ENCODE measurements around the gene GINS2. TPM values are rescaled to one million over a fixed set of nuclear protein-coding genes. Genes with fewer than 3 reads are reported as not detected.

Gene GINS2
- total RNA-seq, 1 experiment from 2014 or later: 27.0 TPM

DNA sequence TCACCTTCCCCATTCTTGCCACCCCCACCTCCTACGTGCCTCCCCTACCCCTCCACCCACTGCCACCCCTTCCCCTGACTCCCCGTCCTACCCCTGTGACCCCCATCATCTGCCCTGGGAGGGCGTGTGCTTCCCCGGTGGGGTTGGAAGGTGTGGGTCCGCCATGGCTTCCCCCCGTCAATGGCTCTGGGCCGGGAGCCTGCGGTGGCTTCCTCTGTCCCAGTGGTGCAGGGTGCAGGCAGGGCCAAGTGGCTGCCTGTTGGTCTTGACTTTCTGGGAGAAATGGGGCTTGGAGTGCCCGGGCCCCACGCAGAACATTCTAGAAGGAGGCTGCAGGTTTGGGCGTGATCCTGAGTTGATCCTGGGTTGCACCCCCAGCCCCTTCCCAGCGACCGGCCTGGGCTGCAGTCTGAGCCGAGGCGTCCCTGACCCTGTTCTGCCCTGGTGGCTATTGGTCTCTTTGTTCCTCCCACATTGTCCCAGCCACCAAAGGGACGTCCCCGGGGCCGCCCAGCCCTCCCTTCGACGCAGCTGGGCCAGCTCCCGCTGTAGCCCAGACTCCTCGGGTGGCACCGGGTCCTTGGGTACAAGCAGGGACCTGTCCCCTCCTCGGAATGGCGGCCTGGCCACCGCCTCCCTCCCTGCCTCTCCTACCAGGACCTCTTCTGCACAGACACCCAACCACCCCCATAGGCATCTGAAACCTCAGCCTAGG is 49.9 kb downstream of the GINS2 start:
- in situ Hi-C loops (cut with HindIII; ENCODE audit: low pct_unique_long_range_greater_than_20kb, low sequenced_read_pairs): no loop called here
- DNase-seq (ENCODE audit: low read depth): no peak

DNA sequence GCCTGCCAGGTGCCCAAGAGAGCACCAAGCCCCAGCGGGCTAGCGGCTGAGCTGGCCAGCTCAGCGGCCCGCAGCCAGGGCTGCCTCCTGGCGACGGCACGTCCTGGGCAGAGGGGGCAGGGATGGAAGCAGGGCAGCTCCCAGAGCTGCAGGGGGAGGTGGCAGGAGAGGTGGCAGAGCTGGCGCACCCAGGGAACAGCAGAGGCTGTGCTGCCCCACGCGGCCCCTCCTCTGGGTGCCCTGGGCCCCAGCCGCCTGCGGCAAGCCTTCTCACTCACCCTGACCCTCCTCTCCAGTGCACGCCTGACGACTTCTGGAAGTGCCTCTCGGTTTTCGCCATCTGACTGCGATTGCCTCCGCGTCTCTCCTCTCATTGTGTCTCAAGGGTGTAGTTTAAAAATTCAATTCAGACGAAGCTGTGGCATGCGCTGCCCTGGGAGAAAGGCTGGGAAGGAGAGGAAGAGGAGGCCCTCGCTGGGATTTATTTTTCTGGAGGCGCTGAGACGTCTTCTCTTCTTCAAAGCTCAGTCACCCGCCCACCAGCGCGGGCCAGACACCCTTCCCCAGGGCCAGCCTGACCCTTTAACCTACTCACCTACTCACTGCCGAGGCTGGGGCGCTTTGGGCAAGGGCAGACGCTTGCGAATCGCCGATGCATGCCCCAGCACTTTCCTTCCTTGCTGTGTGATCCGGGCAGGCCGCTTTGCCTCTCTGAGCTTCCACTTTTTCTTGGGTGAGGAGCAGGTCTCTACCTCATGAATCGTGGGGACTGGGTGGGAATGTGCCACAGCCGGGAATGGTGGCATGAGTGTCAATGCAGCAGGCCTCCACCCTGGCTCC is 50.7 kb downstream of the GINS2 start:
- DNase-seq (ENCODE audit: low read depth): no peak

DNA sequence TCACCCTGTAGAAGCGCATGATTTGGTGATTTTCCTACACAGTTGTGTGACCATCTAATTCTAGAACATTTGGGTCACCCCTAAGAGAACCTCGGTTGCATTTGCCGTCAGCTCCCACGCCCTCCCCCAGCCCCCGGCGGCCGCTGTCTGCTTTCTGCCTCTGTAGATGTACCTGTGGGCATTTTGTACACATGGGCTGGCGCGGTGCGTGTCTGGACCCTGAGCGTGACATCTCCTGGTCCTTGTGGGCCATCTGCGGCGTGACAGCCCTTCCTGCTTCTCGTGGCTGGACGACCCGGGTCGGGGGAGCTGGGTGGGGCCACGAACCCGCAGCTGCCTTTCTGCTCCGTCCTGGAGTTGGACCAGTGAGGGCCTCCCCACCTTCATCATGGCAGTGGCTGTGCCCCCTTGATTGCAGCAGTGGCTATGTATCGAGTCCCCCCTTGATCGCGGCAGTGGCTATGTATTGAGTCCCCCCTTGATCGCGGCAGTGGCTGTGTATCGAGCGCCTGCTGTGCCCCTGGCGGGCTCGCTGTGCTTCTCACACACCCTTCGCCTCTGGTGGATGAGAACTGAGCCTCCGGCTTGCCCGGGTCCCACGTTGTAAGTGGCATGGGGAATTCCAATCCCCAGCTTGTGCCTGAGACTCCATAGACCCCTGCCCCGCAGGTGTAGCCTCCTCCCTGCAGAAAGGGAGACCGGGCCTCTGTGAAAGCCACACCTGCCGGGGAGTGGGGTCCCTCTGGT is 51.5 kb downstream of the GINS2 start:
- DNase-seq (ENCODE audit: low read depth): no peak
- in situ Hi-C loops (cut with HindIII; ENCODE audit: low pct_unique_long_range_greater_than_20kb, low sequenced_read_pairs): no loop called here

More for the DNA sequence above, 50.7 kb downstream of the GINS2 start:
- in situ Hi-C loops (cut with HindIII; ENCODE audit: low pct_unique_long_range_greater_than_20kb, low sequenced_read_pairs): no loop called here

DNA sequence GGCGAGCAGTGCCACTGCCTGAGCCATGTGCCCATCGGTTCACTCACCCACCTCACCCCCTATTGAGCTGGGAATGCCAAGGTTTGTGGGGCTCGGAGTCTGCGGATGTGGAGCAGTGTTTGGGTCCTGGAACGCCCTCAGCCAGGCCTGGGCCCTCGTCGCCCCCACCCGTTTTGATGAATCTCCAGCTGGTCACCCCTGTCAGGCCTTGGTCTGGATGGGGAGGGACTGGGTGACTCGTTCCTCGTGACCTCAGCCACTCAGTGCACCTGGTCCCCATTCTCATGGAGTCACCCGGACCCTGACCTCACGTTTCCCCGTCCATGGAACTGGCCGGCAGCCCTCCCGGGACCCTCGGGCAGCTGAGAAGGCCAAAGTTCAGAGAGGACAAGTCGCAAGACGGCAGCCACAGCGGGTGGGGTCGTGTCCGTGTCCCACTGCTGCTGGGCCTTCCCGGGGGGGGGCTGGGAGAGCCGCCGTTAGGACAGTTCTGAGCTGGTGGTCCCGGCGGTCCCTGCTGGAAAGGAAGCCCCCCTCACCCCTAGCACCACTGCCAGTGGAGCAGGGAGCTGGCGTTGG is 52.4 kb downstream of the GINS2 start:
- no peak for DNase-seq (ENCODE audit: low read depth)
- in situ Hi-C loops (cut with HindIII; ENCODE audit: low pct_unique_long_range_greater_than_20kb, low sequenced_read_pairs): no loop called here

DNA sequence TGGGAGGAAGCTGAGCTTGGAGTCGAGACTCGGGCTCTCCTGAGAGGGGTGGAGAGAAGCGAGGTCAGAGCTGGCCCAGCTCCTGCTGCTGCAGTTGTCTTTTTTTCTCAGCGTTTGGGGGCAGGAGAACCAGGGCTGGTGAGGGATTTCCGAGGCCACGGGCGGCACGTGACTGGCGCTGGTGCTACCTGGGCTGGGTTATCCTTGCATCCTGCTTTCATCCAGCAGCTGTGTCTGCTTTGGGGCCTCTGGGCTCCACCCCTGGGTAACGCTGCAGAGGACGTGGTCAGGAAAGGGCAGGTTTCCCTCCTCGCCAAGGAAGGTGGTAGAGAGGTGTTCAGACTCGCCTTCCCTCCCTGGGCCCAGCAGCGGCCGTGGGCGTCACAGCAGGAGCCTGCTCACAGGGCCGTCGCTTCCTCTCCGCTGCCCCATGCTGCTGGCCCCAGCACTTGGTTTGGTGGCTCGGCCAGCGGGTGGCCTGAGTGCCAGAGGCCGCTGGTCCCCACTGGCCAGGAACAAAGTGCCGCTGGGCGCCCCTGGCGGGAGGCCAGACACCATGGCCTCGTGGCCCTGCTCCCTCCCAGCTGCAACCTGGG is 53.1 kb downstream of the GINS2 start:
- no peak for DNase-seq (ENCODE audit: low read depth)
- in situ Hi-C loops (cut with HindIII; ENCODE audit: low pct_unique_long_range_greater_than_20kb, low sequenced_read_pairs): no loop called here

DNA sequence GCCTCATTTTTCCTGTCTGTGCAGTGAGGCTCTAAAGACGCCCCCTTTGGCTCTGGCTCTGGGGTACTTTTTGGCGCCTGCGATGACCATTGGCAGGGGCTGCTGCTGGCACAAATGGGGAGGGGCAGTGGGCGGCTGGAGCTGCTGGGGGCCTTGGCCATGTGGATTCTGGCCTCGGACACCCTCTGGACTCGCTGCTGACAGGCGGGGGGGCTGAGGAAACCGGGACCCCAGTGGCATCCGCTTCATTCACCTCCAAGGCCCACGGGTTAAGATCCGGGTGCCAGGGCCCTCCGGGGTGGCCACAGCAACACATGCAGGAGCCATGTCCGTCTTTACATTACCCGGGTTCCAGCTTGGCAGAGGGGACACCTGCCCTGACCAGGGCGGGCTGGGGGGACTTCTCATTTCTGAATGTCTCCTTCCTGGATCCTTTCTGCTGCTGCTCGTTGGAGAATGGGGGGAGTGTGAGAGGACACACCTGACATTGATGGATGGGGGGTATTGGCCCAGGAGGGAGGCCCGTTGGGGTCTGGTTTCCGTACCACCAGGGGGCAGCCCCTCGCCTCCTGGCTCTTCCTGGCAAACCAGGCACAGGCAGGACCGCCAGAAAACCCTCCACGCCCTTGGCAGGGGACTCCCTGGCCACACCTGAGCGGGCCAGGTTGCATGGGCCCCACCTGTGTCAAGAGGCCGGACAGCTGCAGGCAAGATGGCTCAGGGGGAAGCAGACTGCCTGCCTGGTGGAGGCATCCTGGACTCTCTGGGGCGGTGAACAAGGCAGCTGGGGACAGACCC is 53.8 kb downstream of the GINS2 start:
- DNase-seq (ENCODE audit: low read depth): no peak
- in situ Hi-C loops (cut with HindIII; ENCODE audit: low pct_unique_long_range_greater_than_20kb, low sequenced_read_pairs): no loop called here

DNA sequence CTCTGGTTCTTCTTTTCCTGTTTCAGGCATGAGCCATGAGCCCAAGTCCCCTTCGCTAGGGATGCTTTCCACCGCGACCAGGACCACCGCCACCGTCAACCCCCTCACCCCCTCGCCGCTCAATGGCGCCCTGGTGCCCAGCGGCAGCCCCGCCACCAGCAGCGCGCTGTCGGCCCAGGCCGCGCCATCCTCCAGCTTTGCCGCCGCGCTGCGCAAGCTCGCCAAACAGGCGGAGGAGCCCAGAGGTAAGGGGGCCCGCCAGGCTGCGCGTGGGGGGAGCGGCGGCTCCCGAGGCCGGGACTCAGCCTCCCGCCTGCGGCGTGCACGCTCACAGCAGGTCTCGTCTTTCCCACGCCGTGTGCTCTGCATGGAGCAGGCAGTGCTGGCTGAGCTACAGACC is 54.9 kb downstream of the GINS2 start:
- in situ Hi-C loops (cut with HindIII; ENCODE audit: low pct_unique_long_range_greater_than_20kb, low sequenced_read_pairs): no loop called here
- no peak for DNase-seq (ENCODE audit: low read depth)

DNA sequence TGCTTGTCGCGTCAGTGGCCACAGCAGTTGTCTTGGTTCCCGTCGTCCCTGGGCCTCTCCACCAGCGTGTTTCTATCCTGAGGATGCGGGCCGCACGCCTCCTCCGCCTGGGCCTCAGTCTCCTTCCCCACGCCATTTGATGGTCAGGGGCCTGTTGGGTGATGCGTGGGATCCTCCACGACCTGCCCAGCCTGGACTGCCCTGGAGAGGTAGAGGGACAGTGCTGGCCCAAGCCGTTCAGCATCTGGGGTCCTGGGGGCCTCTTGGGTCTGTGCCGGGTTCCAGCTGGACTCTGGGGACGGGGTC is 55.4 kb downstream of the GINS2 start:
- DNase-seq (ENCODE audit: low read depth): no peak
- in situ Hi-C loops (cut with HindIII; ENCODE audit: low pct_unique_long_range_greater_than_20kb, low sequenced_read_pairs): no loop called here

DNA sequence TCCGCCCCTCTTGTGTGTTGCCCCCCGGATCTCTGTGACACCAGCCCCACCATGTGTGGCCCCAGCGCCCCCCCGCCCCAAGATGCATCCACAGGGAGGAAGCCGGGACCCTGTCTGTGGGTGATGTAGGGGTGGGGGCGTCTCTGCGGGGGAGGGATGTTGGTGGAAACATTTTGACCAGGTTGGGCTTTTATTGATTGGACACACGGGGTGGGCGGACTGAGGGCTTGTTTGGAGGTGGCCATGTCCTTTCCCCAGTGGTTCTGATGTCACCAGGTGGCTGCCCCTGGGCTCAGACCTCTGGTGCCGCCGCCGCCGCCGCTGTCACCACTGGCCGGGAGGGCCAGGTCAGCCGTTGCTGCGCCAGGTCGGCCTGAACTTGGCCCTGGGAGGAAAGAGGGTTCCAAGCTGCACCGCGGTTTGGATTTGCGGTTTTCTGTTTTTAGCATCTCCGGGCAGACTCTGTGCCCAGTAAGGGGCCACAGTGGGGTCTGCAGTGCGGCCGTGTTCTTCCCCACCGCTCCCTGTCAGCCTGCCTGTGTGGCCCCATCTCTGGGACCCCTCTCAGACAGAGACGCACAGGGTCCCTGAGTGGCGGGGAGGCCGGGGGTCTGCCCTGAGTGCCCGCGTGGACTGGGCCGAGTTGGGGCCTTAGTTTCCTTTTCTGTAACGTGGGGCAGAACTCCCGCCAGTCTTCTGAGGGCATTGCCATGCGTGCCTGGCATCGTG is 55.9 kb downstream of the GINS2 start:
- no peak for DNase-seq (ENCODE audit: low read depth)
- in situ Hi-C loops (cut with HindIII; ENCODE audit: low pct_unique_long_range_greater_than_20kb, low sequenced_read_pairs): no loop called here

DNA sequence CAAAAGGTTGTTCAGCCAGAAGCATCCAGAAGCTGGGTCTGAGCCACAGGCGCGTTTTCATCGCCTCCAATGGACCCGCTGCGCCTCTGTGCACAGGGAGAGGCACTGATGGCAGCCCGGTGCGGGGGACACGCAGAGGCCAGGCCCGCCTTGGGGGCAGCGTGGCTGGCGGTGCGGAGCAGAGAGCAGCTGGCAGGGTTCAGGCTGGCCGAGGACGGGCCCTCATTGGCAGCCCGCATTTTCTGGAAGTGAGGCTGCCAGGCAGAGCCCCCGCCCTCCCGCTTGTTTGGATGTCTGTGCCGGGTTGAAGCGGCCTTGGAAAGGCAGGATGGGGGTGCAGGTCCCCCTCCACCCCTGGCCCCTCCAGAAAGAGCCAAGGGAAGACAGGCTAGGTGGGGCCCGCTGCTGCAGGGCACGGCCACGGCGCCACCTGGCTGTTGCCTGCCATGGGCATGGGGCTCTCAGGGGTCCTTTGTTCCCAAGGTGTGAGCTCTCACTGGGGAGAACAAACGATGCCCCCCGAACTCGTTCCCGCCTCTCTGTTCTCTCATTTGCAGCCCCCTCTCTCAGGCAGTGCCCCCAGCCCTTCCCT is 56.9 kb downstream of the GINS2 start:
- in situ Hi-C loops (cut with HindIII; ENCODE audit: low pct_unique_long_range_greater_than_20kb, low sequenced_read_pairs): no loop called here
- DNase-seq (ENCODE audit: low read depth): no peak

DNA sequence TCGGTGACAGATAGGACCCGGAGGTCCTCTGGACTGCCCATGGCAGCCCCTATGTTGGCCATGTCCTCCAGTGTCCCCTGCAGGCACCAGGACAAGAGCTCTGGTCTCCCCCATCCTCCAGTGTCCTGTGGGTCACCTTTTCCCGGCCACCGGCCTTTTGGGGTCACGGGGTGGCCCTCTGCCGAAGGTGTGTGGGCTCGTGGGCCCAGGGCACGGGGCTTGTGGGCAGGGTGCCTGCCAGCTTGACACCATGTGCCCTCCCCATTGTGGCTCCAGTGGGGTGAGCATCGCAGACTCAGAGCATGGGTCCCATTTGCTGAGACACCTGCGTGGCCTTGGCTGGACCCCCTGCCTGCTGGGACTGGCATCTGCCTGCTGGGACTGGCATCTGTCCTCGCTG is 57.5 kb downstream of the GINS2 start:
- in situ Hi-C loops (cut with HindIII; ENCODE audit: low pct_unique_long_range_greater_than_20kb, low sequenced_read_pairs): no loop called here
- DNase-seq (ENCODE audit: low read depth): no peak

DNA sequence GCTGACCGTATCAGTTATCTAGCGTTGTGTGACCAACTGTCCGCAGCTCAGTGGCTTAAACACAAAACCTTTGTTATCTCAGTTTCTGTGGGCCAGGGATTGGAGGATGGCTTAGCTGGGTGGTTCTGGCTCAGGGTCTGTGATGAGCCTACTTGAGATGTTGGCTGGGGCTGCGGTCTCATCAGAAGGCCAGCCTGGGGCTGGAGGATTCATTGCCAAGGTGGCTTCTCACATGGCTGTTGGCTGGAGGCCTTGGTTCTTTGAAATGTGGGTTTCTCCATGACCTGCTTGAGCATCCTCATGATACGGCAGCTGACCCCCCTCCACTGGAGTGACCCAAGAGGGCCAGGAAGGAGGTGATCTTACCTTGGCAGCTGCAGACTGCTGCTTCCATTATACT is 58.9 kb downstream of the GINS2 start:
- in situ Hi-C loops (cut with HindIII; ENCODE audit: low pct_unique_long_range_greater_than_20kb, low sequenced_read_pairs): no loop called here

DNA sequence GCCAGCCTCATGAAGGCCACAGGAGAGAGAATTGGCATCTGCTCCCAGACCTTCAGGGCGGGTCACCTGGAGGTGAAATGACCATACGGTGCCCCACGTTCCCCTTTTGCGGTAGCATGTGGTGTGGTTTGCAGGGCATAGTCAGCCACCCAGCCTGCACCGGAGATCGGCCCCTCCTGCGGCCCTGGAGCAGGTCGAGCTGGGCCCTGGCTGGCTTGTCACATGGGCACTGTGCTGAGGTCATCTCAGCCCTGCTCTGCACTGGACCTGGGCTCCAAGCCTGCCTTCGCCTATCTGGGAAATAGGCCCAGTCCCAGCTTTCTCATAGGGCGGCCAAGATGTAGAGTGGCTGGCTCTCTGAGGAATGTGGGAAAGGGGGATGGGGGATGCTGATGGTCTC is 59.4 kb downstream of the GINS2 start:
- in situ Hi-C loops (cut with HindIII; ENCODE audit: low pct_unique_long_range_greater_than_20kb, low sequenced_read_pairs): no loop called here
- no peak for DNase-seq (ENCODE audit: low read depth)

More for the DNA sequence above, 58.9 kb downstream of the GINS2 start:
- no peak for DNase-seq (ENCODE audit: low read depth)

DNA sequence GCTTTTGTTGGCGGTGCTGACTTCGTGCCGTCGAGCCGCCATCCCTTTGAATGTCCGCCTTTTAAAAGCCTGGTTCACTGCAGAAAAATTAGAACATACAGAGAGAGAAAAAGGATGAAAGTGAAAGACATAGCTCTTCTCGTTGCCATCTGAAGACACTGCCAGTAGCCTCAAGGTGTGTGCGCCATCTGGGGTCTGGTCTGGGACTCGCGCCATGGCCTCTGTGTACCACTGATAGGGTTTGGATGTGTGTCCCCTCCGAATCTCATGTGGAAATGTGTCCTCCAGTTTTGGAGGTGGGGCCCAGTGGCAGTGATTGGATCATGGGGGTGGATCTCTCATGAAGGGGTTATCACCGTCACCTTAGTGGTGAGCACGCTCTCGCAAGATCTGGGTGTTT is 60.1 kb downstream of the GINS2 start:
- in situ Hi-C loops (cut with HindIII; ENCODE audit: low pct_unique_long_range_greater_than_20kb, low sequenced_read_pairs): no loop called here

DNA sequence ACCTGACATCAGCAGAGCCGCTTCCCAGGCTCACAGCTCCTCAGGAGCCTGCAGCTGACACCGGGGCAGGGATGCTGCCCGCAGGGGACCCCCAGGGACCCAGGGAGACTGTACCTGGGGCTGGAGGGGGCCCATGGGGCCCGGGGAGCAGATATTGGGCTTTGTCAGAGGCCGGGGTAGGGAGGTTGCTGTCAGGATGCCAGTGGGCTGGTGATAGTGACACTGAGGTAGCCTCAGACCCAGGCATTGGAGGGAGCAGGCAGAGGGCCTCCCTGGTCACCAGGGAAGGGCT is 60.5 kb downstream of the GINS2 start:
- in situ Hi-C loops (cut with HindIII; ENCODE audit: low pct_unique_long_range_greater_than_20kb, low sequenced_read_pairs): no loop called here
- no peak for DNase-seq (ENCODE audit: low read depth)

More for the DNA sequence above, 60.1 kb downstream of the GINS2 start:
- DNase-seq (ENCODE audit: low read depth): no peak

DNA sequence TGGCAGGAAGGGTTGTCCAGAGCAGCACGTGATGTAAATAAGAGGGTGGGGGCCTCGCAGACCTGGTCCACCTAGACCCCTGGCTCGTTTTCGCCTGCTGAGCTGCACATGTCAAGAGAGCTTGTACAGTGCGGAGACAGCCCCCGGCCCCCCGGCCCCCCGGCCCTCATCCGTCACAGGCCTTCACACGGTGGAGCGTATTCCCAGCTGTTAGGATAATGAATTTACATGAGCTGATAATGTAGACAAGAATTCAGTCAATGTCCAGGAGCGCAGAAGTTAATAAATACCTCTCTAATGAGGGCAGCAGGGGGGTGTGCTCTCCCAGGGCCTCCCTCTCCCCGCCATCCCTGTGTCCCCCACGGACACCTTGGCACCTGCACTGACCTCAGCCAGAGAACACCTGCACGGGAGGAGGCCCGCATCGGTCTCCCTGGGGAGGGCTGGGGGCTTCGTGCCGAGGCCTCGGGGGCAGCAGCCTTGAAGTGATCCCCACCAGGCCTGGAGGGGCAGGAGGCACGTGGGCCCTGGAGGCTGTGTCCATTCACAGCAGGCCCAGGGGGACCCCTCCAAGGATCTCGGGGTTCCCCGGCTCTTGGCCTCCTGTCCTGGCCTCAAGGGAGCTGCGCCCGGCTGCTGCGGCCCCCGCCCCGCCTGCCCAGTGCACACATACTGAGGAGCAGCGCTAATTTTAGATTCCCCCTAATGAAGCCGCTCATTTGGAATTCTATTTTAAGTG is 61.1 kb downstream of the GINS2 start:
- DNase-seq (ENCODE audit: low read depth): no peak
- in situ Hi-C loops (cut with HindIII; ENCODE audit: low pct_unique_long_range_greater_than_20kb, low sequenced_read_pairs): no loop called here

Measured in Caki2 (cell line).